H9 (cell line): ENCODE data around the gene ZMAT3. TPM values are rescaled to one million over a fixed set of nuclear protein-coding genes. Genes with fewer than 3 reads are reported as not detected.

Experiments used
- DNase-seq: peaks from one replicate; pipeline ENCODE4 v3.0.0-alpha.2; 2017
- H2AFZ ChIP-seq: one replicate; pipeline ENCODE4 v1.6.1; 2013; ENCODE audit warnings: mild to moderate bottlenecking, low read length, control low read depth, moderate library complexity
- H2AK5ac ChIP-seq: 2 replicates; pipeline ENCODE4 v1.6.1; 2013; ENCODE audit warnings: low read length, control low read depth, mixed read lengths; ENCODE audit not compliant: insufficient read length
- H2BK120ac ChIP-seq: one replicate; pipeline ENCODE4 v1.6.1; 2013; ENCODE audit warnings: low read depth, mild to moderate bottlenecking, low read length, control low read depth, inconsistent platforms; ENCODE audit not compliant: poor library complexity, severe bottlenecking
- H2BK12ac ChIP-seq: 2 replicates; pipeline ENCODE4 v1.6.1; 2013; ENCODE audit warnings: low read length, control low read depth, mixed read lengths, low read depth; ENCODE audit not compliant: insufficient read length
- H2BK15ac ChIP-seq: 2 replicates; pipeline ENCODE4 v1.6.1; 2013; ENCODE audit warnings: low read depth, low read length, control low read depth
- H2BK20ac ChIP-seq: one replicate; pipeline ENCODE4 v1.6.1; 2013; ENCODE audit warnings: low read depth, mild to moderate bottlenecking, low read length, control low read depth, inconsistent platforms; ENCODE audit not compliant: poor library complexity, severe bottlenecking
- H2BK5ac ChIP-seq: 2 replicates; pipeline ENCODE4 v1.6.1; 2013; ENCODE audit warnings: low read length, control low read depth, mixed read lengths; ENCODE audit not compliant: insufficient read length
- H3K14ac ChIP-seq: 2 replicates; pipeline ENCODE4 v1.6.1; 2013; ENCODE audit warnings: low read length, control low read depth; ENCODE audit not compliant: insufficient read depth
- H3K18ac ChIP-seq: 2 replicates; pipeline ENCODE4 v1.6.1; 2013; ENCODE audit warnings: low read depth, mild to moderate bottlenecking, mixed read lengths, low read length, control low read depth; ENCODE audit not compliant: insufficient read length
- H3K23ac ChIP-seq: 2 replicates; pipeline ENCODE4 v1.6.1; 2013; ENCODE audit warnings: low read length, control low read depth, mixed read lengths, low read depth; ENCODE audit not compliant: insufficient read length
- H3K23me2 ChIP-seq: 2 replicates; pipeline ENCODE4 v1.6.1; 2013; ENCODE audit warnings: low read depth, mild to moderate bottlenecking, mixed read lengths, low read length, control low read depth; ENCODE audit not compliant: insufficient read length, poor library complexity, severe bottlenecking
- H3K27ac ChIP-seq: 2 replicates; pipeline ENCODE4 v1.5.1; 2013; ENCODE audit warnings: low read length, control low read depth, mixed read lengths, low read depth; ENCODE audit not compliant: insufficient read length
- H3K27me3 ChIP-seq: 2 replicates; pipeline ENCODE4 v1.6.1; 2013; ENCODE audit warnings: low read length, control low read depth, inconsistent platforms; ENCODE audit not compliant: insufficient read depth
- H3K4ac ChIP-seq: 2 replicates; pipeline ENCODE4 v1.6.1; 2013; ENCODE audit warnings: low read depth, mild to moderate bottlenecking, control low read depth, inconsistent platforms, low read length, moderate library complexity
- H3K4me1 ChIP-seq: 2 replicates; pipeline ENCODE4 v1.6.1; 2013; ENCODE audit warnings: low read length, control low read depth, inconsistent platforms; ENCODE audit not compliant: insufficient read depth
- H3K4me2 ChIP-seq: 2 replicates; pipeline ENCODE4 v1.6.1; 2013; ENCODE audit warnings: low read length, control low read depth, mixed read lengths; ENCODE audit not compliant: insufficient read length, insufficient read depth
- H3K56ac ChIP-seq: 2 replicates; pipeline ENCODE4 v1.6.1; 2013; ENCODE audit warnings: low read depth, mild to moderate bottlenecking, mixed read lengths, low read length, control low read depth; ENCODE audit not compliant: insufficient read length
- H3K79me1 ChIP-seq: 2 replicates; pipeline ENCODE4 v1.6.1; 2013; ENCODE audit warnings: low read depth, mild to moderate bottlenecking, moderate library complexity, low read length, control low read depth, inconsistent platforms; ENCODE audit not compliant: insufficient read depth, poor library complexity, severe bottlenecking
- H3K79me2 ChIP-seq: 2 replicates; pipeline ENCODE4 v1.6.1; 2013; ENCODE audit warnings: low read length, control low read depth, inconsistent platforms; ENCODE audit not compliant: insufficient read depth
- H3K9ac ChIP-seq: 2 replicates; pipeline ENCODE4 v1.6.1; 2013; ENCODE audit warnings: low read length, control low read depth, mixed read lengths; ENCODE audit not compliant: insufficient read length; ENCODE audit errors: extremely low read depth
- H3K9me3 ChIP-seq: one replicate; pipeline ENCODE4 v1.6.1; 2013; ENCODE audit warnings: low read depth, low read length, inconsistent platforms; ENCODE audit not compliant: control insufficient read depth
- H3T11ph ChIP-seq: one replicate; pipeline ENCODE4 v1.6.1; 2013; ENCODE audit warnings: mild to moderate bottlenecking, low read length, control low read depth, inconsistent platforms
- H4K20me1 ChIP-seq: one replicate; pipeline ENCODE4 v1.6.1; 2013; ENCODE audit not compliant: control insufficient read depth, insufficient read length, insufficient read depth
- H4K5ac ChIP-seq: 2 replicates; pipeline ENCODE4 v1.6.1; 2013; ENCODE audit warnings: low read depth, mild to moderate bottlenecking, mixed read lengths, low read length, control low read depth; ENCODE audit not compliant: insufficient read length
- H4K8ac ChIP-seq: replicated peaks from 2 replicates; pipeline ENCODE4 v1.6.1; 2013; ENCODE audit warnings: low read length, control low read depth, mixed read lengths, low read depth; ENCODE audit not compliant: insufficient read length
- H4K91ac ChIP-seq: 2 replicates; pipeline ENCODE4 v1.6.1; 2013; ENCODE audit warnings: low read depth, mild to moderate bottlenecking, moderate library complexity, mixed read lengths, low read length, control low read depth; ENCODE audit not compliant: insufficient read length
- H3K27ac Mint-ChIP-seq, 3 experiments: 2 replicates in 2 of 3; 3 replicates in 1 of 3; pipeline ENCODE4 v1.8.0; 2020 to 2021; ENCODE audit warnings: mixed read lengths in 3 of 3, mild to moderate bottlenecking in 1 of 3, moderate library complexity in 1 of 3
- H3K27me3 Mint-ChIP-seq: 2 replicates; pipeline ENCODE4 v1.8.0; 2021; ENCODE audit warnings: low read depth, mild to moderate bottlenecking, moderate library complexity, mixed read lengths
- H3K36me3 Mint-ChIP-seq, 3 experiments: 2 replicates in 2 of 3; 3 replicates in 1 of 3; pipeline ENCODE4 v1.8.0; 2020 to 2021; ENCODE audit warnings: low read depth in 3 of 3, mixed read lengths in 3 of 3; ENCODE audit not compliant: insufficient read depth in 1 of 3
- H3K4me1 Mint-ChIP-seq, 2 experiments: 2 replicates each; pipeline ENCODE4 v1.8.0; 2020; ENCODE audit warnings: mixed read lengths in 2 of 2
- H3K4me3 Mint-ChIP-seq, 2 experiments: 2 replicates in 1 of 2; 3 replicates in 1 of 2; pipeline ENCODE4 v1.8.0; 2020 to 2021; ENCODE audit warnings: mild to moderate bottlenecking in 2 of 2, mixed read lengths in 2 of 2, moderate library complexity in 1 of 2
- H3K9me3 Mint-ChIP-seq, 2 experiments: 2 replicates in 1 of 2; 3 replicates in 1 of 2; pipeline ENCODE4 v1.8.0; 2020; ENCODE audit warnings: mild to moderate bottlenecking in 2 of 2, mixed read lengths in 2 of 2, moderate library complexity in 1 of 2
- WGBS: extraction: QIAGEN DNeasy Blood & Tissue Kit; methylation state at CpG from one replicate; pipeline ENCODE4 v1.1.7; 2013; ENCODE audit warnings: missing lambda C conversion rate, low lambda C conversion rate, mixed read lengths; ENCODE audit not compliant: insufficient read length; ENCODE audit errors: extremely low coverage; 5-methylcytosine and 5-hydroxymethylcytosine counted together
- total RNA-seq: library from RNA; stranded (reverse); gene quantifications from 2 replicates; pipeline ENCODE4 v1.2.1, GENCODE V29; 2021
- TF ChIP-seq, protein P1 (sequence below): fragments of 200-600 bp; sonication (generic); conservative IDR thresholded peaks from 3 replicates; pipeline ENCODE4 v1.8.0; 2021; ENCODE audit warnings: antibody characterized with exemption, mild to moderate bottlenecking

Gene ZMAT3
- total RNA-seq, 1 experiment from 2014 or later = 9.4 TPM

DNA sequence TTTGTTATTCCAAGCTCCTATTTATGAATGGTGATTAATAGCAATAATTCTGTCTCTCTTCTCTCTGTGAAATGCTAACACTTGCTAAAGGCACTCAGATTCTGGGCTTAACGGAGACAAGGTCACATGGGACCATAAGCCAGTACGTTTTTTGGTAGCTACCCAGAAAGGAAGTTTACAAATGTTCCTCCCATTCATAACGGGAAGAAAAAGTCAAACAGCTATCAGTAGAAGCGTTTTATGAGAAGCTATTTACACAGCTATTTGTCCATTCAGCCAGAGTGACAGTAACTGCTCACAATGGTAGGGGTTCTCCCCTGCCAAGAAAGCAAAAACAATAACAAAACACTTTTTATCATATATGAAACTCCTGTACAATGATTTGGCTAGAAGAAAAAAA is 51.5 kb downstream of the ZMAT3 start:
- no peak overlapping the region for H3K9ac ChIP-seq
- Mint-ChIP-seq H3K27me3 (no peaks in the 10 kb centered on the region), H3K9me3 (no peaks in the 10 kb centered on the region), H3K4me1 (no peaks in the 10 kb centered on the region), H3K27ac (no peak overlapping the region), H3K36me3 (no peaks in the 10 kb centered on the region), H3K4me3 (no peak overlapping the region)
- H3K4me1 ChIP-seq = no peaks in the 10 kb centered on the region
- no peak overlapping the region for H3K27ac ChIP-seq
- H3K23ac ChIP-seq = no peak overlapping the region
- H3K56ac ChIP-seq = no peak overlapping the region
- H3K79me2 ChIP-seq = no peaks in the 10 kb centered on the region
- H2AK5ac ChIP-seq = no peak overlapping the region
- no peak overlapping the region for H3K4ac ChIP-seq
- H3K14ac ChIP-seq = no peak overlapping the region
- no peak overlapping the region for H2BK20ac ChIP-seq
- H2BK12ac ChIP-seq = no peak overlapping the region
- H2BK120ac ChIP-seq = no peak overlapping the region
- no peak for DNase-seq
- no CpG with 5 or more reads among the region's 4 CpGs for WGBS
- no peaks in the 10 kb centered on the region for H3K27me3 ChIP-seq
- no peaks in the 10 kb centered on the region for H3K79me1 ChIP-seq
- H2BK5ac ChIP-seq = no peak overlapping the region
- no peak overlapping the region for H2AFZ ChIP-seq
- TF ChIP-seq, protein P1, sequence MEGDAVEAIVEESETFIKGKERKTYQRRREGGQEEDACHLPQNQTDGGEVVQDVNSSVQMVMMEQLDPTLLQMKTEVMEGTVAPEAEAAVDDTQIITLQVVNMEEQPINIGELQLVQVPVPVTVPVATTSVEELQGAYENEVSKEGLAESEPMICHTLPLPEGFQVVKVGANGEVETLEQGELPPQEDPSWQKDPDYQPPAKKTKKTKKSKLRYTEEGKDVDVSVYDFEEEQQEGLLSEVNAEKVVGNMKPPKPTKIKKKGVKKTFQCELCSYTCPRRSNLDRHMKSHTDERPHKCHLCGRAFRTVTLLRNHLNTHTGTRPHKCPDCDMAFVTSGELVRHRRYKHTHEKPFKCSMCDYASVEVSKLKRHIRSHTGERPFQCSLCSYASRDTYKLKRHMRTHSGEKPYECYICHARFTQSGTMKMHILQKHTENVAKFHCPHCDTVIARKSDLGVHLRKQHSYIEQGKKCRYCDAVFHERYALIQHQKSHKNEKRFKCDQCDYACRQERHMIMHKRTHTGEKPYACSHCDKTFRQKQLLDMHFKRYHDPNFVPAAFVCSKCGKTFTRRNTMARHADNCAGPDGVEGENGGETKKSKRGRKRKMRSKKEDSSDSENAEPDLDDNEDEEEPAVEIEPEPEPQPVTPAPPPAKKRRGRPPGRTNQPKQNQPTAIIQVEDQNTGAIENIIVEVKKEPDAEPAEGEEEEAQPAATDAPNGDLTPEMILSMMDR = no peak
- H3K9me3 ChIP-seq = no peaks in the 10 kb centered on the region
- H4K91ac ChIP-seq = no peak overlapping the region
- H4K5ac ChIP-seq = no peak overlapping the region
- H4K8ac ChIP-seq = no peak overlapping the region
- H4K20me1 ChIP-seq = no peaks in the 10 kb centered on the region
- H3K18ac ChIP-seq = no peak overlapping the region
- no peaks in the 10 kb centered on the region for H3K23me2 ChIP-seq
- H3K4me2 ChIP-seq = no peak overlapping the region
- H3T11ph ChIP-seq = no peak overlapping the region
- no peak overlapping the region for H2BK15ac ChIP-seq
